ENCODE results near the gene PRTFDC1.
"Not testable (repeated sequence)": the region's sequence is repeated elsewhere in the genome, so short reads cannot be mapped to it uniquely, and the experiment has no call there.

Gene PRTFDC1

DNA sequence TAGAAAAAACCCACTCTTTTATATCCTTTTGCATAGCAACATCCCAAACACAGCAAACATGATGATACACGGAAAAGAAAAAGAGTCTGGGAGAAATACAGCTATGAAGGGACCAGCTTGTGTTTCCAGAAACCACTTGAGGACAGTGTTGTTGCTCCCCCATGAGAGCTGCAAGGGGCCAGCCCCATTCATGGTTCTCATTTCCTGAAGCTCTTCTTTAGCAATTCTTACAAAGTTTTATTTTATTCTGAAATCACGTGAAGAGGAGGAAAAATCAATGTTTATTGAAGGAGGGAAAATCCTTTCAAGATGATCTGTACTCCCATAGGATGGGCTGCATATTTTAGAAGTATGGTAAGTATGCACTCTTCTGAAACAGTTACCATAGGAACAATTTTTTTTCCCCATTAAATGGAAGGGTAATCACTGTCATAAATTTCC is 17.5 kb upstream of the PRTFDC1 start:
- Histone ChIP-seq H3K27ac (ENCODE audit: low read depth, low read length) (no peak overlapping the region), H3K36me3 (ENCODE audit: control insufficient read depth, insufficient read depth, low read length) (no peaks in the 10 kb centered on the region), H3K4me2 (ENCODE audit: low read length) (no peak overlapping the region), H3K4ac (ENCODE audit: low read depth, low read length) (no peak overlapping the region), H3K18ac (ENCODE audit: low read length) (no peak overlapping the region), H2BK5ac (ENCODE audit: low read length) (no peak overlapping the region), H4K8ac (ENCODE audit: low read depth, low read length) (no peak overlapping the region), H3K4me3 (ENCODE audit: low read length) (no peak overlapping the region), H3K56ac (ENCODE audit: low read length) (no peak overlapping the region), H2AK5ac (ENCODE audit: low read length) (no peak overlapping the region), H4K5ac (ENCODE audit: low read length) (no peak overlapping the region), H2BK15ac (replicated peaks; ENCODE audit: low read depth) (no peak overlapping the region), H3K23ac (ENCODE audit: low read length) (no peak overlapping the region), H2BK120ac (ENCODE audit: low read depth, low read length) (no peak overlapping the region), H3K79me1 (ENCODE audit: low read length) (no peaks in the 10 kb centered on the region), H3K27me3 (ENCODE audit: insufficient read depth, low read length, poor library complexity) (no peaks in the 10 kb centered on the region), H3K79me2 (ENCODE audit: control insufficient read depth, insufficient read depth, low read length) (no peaks in the 10 kb centered on the region), H3K4me1 (ENCODE audit: control insufficient read depth, low read depth, low read length) (no peaks in the 10 kb centered on the region), H3K9ac (ENCODE audit: low read length) (no peak overlapping the region)
- WGBS (ENCODE audit: extremely low coverage, insufficient coverage, low lambda C conversion rate) = no CpG with 5 or more reads among the region's 2 CpGs
- DNase-seq = no peak

GRCh38 chr10:24968951-24969350 is 16.5 kb upstream of the PRTFDC1 start:
- not testable (repeated sequence) for H3K27ac ChIP-seq (ENCODE audit: low read depth, low read length); H3K4me2 ChIP-seq (ENCODE audit: low read length); H2BK120ac ChIP-seq (ENCODE audit: low read depth, low read length); H3K36me3 ChIP-seq (ENCODE audit: control insufficient read depth, insufficient read depth, low read length); H2AK5ac ChIP-seq (ENCODE audit: low read length); H3K4me1 ChIP-seq (ENCODE audit: control insufficient read depth, low read depth, low read length); H2BK15ac ChIP-seq (replicated peaks; ENCODE audit: low read depth); H3K18ac ChIP-seq (ENCODE audit: low read length); H2BK5ac ChIP-seq (ENCODE audit: low read length); H3K9ac ChIP-seq (ENCODE audit: low read length); H3K4ac ChIP-seq (ENCODE audit: low read depth, low read length); H4K8ac ChIP-seq (ENCODE audit: low read depth, low read length); H4K5ac ChIP-seq (ENCODE audit: low read length); H3K4me3 ChIP-seq (ENCODE audit: low read length); H3K56ac ChIP-seq (ENCODE audit: low read length); H3K79me2 ChIP-seq (ENCODE audit: control insufficient read depth, insufficient read depth, low read length); H3K79me1 ChIP-seq (ENCODE audit: low read length); H3K27me3 ChIP-seq (ENCODE audit: insufficient read depth, low read length, poor library complexity); H3K23ac ChIP-seq (ENCODE audit: low read length); DNase-seq
- WGBS (ENCODE audit: extremely low coverage, insufficient coverage, low lambda C conversion rate) = no CpG with 5 or more reads among the region's 11 CpGs

GRCh38 chr10:24968349-24968748 is 15.9 kb upstream of the PRTFDC1 start:
- H2AK5ac ChIP-seq (ENCODE audit: low read length) = no peak overlapping the region
- no peaks in the 10 kb centered on the region for H3K79me2 ChIP-seq (ENCODE audit: control insufficient read depth, insufficient read depth, low read length)
- no peak overlapping the region for H2BK15ac ChIP-seq (replicated peaks; ENCODE audit: low read depth)
- H3K4ac ChIP-seq (ENCODE audit: low read depth, low read length) = no peak overlapping the region
- H2BK5ac ChIP-seq (ENCODE audit: low read length) = no peak overlapping the region
- H3K79me1 ChIP-seq (ENCODE audit: low read length) = no peaks in the 10 kb centered on the region
- DNase-seq = no peak
- H3K27ac ChIP-seq (ENCODE audit: low read depth, low read length) = no peak overlapping the region
- H3K4me3 ChIP-seq (ENCODE audit: low read length) = no peak overlapping the region
- no peak overlapping the region for H2BK120ac ChIP-seq (ENCODE audit: low read depth, low read length)
- H4K5ac ChIP-seq (ENCODE audit: low read length) = no peak overlapping the region
- H3K18ac ChIP-seq (ENCODE audit: low read length) = no peak overlapping the region
- no peak overlapping the region for H4K8ac ChIP-seq (ENCODE audit: low read depth, low read length)
- H3K27me3 ChIP-seq (ENCODE audit: insufficient read depth, low read length, poor library complexity) = no peaks in the 10 kb centered on the region
- no peak overlapping the region for H3K23ac ChIP-seq (ENCODE audit: low read length)
- H3K4me2 ChIP-seq (ENCODE audit: low read length) = no peak overlapping the region
- no peaks in the 10 kb centered on the region for H3K4me1 ChIP-seq (ENCODE audit: control insufficient read depth, low read depth, low read length)
- no CpG with 5 or more reads among the region's 7 CpGs for WGBS (ENCODE audit: extremely low coverage, insufficient coverage, low lambda C conversion rate)
- H3K56ac ChIP-seq (ENCODE audit: low read length) = no peak overlapping the region
- H3K36me3 ChIP-seq (ENCODE audit: control insufficient read depth, insufficient read depth, low read length) = no peaks in the 10 kb centered on the region
- H3K9ac ChIP-seq (ENCODE audit: low read length) = no peak overlapping the region

- H3K27me3 ChIP-seq (ENCODE audit: insufficient read depth, low read length, poor library complexity) = no peaks in the 10 kb centered on the region
- no peak overlapping the region for H2BK5ac ChIP-seq (ENCODE audit: low read length)
- no peak overlapping the region for H3K4ac ChIP-seq (ENCODE audit: low read depth, low read length)
- no peak overlapping the region for H4K8ac ChIP-seq (ENCODE audit: low read depth, low read length)
- no peak overlapping the region for H2AK5ac ChIP-seq (ENCODE audit: low read length)
- no CpG with 5 or more reads among the region's 5 CpGs for WGBS (ENCODE audit: extremely low coverage, insufficient coverage, low lambda C conversion rate)
- no peak overlapping the region for H3K4me2 ChIP-seq (ENCODE audit: low read length)
- H3K23ac ChIP-seq (ENCODE audit: low read length) = no peak overlapping the region
- H3K79me2 ChIP-seq (ENCODE audit: control insufficient read depth, insufficient read depth, low read length) = no peaks in the 10 kb centered on the region
- no peaks in the 10 kb centered on the region for H3K79me1 ChIP-seq (ENCODE audit: low read length)
- DNase-seq = no peak
- H4K5ac ChIP-seq (ENCODE audit: low read length) = no peak overlapping the region
- no peak overlapping the region for H3K9ac ChIP-seq (ENCODE audit: low read length)
- no peaks in the 10 kb centered on the region for H3K36me3 ChIP-seq (ENCODE audit: control insufficient read depth, insufficient read depth, low read length)
- no peak overlapping the region for H3K56ac ChIP-seq (ENCODE audit: low read length)
- no peak overlapping the region for H3K4me3 ChIP-seq (ENCODE audit: low read length)
- no peaks in the 10 kb centered on the region for H3K4me1 ChIP-seq (ENCODE audit: control insufficient read depth, low read depth, low read length)
- H3K27ac ChIP-seq (ENCODE audit: low read depth, low read length) = no peak overlapping the region
- H2BK120ac ChIP-seq (ENCODE audit: low read depth, low read length) = no peak overlapping the region
- no peak overlapping the region for H3K18ac ChIP-seq (ENCODE audit: low read length)
- no peak overlapping the region for H2BK15ac ChIP-seq (replicated peaks; ENCODE audit: low read depth)
Observed at GRCh38 chr10:24966962-24967481, 14.6 kb upstream of the PRTFDC1 start.

GRCh38 chr10:24965051-24965450 is 12.6 kb upstream of the PRTFDC1 start:
- Histone ChIP-seq H2AK5ac (ENCODE audit: low read length) (no peak overlapping the region), H3K4me3 (ENCODE audit: low read length) (no peak overlapping the region), H3K79me2 (ENCODE audit: control insufficient read depth, insufficient read depth, low read length) (no peaks in the 10 kb centered on the region), H4K8ac (ENCODE audit: low read depth, low read length) (no peak overlapping the region), H2BK120ac (ENCODE audit: low read depth, low read length) (no peak overlapping the region), H2BK15ac (replicated peaks; ENCODE audit: low read depth) (no peak overlapping the region), H3K56ac (ENCODE audit: low read length) (no peak overlapping the region), H3K79me1 (ENCODE audit: low read length) (no peaks in the 10 kb centered on the region), H3K27me3 (ENCODE audit: insufficient read depth, low read length, poor library complexity) (no peaks in the 10 kb centered on the region), H2BK5ac (ENCODE audit: low read length) (no peak overlapping the region), H3K23ac (ENCODE audit: low read length) (no peak overlapping the region), H3K18ac (ENCODE audit: low read length) (no peak overlapping the region), H3K4me2 (ENCODE audit: low read length) (no peak overlapping the region), H3K4ac (ENCODE audit: low read depth, low read length) (no peak overlapping the region), H3K27ac (ENCODE audit: low read depth, low read length) (no peak overlapping the region), H3K4me1 (ENCODE audit: control insufficient read depth, low read depth, low read length) (no peaks in the 10 kb centered on the region), H3K9ac (ENCODE audit: low read length) (no peak overlapping the region), H3K36me3 (ENCODE audit: control insufficient read depth, insufficient read depth, low read length) (no peaks in the 10 kb centered on the region), H4K5ac (ENCODE audit: low read length) (no peak overlapping the region)
- no CpG with 5 or more reads among the region's 3 CpGs for WGBS (ENCODE audit: extremely low coverage, insufficient coverage, low lambda C conversion rate)
- no peak for DNase-seq

- no peak overlapping the region for H3K18ac ChIP-seq (ENCODE audit: low read length)
- no peak overlapping the region for H4K8ac ChIP-seq (ENCODE audit: low read depth, low read length)
- H4K5ac ChIP-seq (ENCODE audit: low read length) = no peak overlapping the region
- H3K27me3 ChIP-seq (ENCODE audit: insufficient read depth, low read length, poor library complexity) = no peaks in the 10 kb centered on the region
- no peak for DNase-seq
- no peak overlapping the region for H2BK120ac ChIP-seq (ENCODE audit: low read depth, low read length)
- H3K56ac ChIP-seq (ENCODE audit: low read length) = no peak overlapping the region
- H3K79me1 ChIP-seq (ENCODE audit: low read length) = no peaks in the 10 kb centered on the region
- no peak overlapping the region for H3K23ac ChIP-seq (ENCODE audit: low read length)
- H3K36me3 ChIP-seq (ENCODE audit: control insufficient read depth, insufficient read depth, low read length) = no peaks in the 10 kb centered on the region
- no peak overlapping the region for H3K4me3 ChIP-seq (ENCODE audit: low read length)
- H3K27ac ChIP-seq (ENCODE audit: low read depth, low read length) = no peak overlapping the region
- H2BK15ac ChIP-seq (replicated peaks; ENCODE audit: low read depth) = no peak overlapping the region
- no peak overlapping the region for H2BK5ac ChIP-seq (ENCODE audit: low read length)
- no peak overlapping the region for H3K4ac ChIP-seq (ENCODE audit: low read depth, low read length)
- no peaks in the 10 kb centered on the region for H3K79me2 ChIP-seq (ENCODE audit: control insufficient read depth, insufficient read depth, low read length)
- H3K9ac ChIP-seq (ENCODE audit: low read length) = no peak overlapping the region
- H2AK5ac ChIP-seq (ENCODE audit: low read length) = no peak overlapping the region
- no peaks in the 10 kb centered on the region for H3K4me1 ChIP-seq (ENCODE audit: control insufficient read depth, low read depth, low read length)
- H3K4me2 ChIP-seq (ENCODE audit: low read length) = no peak overlapping the region
- WGBS (ENCODE audit: extremely low coverage, insufficient coverage, low lambda C conversion rate) = no CpG with 5 or more reads among the region's 5 CpGs
Observed at GRCh38 chr10:24963521-24964041, 11.2 kb upstream of the PRTFDC1 start.
